ENCODE results near the gene GRIP1.

DNA sequence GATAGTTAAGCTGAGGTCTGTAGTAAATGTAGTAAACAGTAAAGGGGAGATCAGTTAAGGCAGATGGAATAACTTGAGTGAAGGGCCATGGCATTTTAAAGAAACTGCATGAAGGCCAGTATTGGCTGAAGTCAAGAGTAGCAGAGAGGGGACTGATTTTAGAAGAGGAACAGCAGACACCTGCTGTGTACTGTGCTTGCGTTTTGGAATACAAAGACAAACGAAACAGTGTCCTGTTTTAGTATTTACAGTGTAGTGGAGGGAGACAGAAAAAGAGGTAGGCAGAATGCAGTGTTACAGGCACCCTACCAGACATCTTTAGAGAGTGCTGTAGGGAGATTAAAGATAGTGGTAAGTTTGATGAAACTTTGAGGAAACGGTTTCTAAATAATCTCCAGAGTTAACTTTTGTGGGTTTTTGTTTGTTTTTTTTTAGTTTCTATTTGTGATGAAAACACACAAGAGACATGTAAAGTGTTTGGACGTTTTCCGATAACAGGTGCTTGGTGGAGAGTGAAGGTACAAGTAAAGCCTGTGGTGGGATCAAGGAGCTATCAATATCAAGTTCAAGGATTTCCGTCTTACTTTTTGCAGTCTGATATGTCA is 374.5 kb downstream of the GRIP1 start:
- TF ChIP-seq POLR2A (IDR thresholded peaks at IDR 0.05), result no peak
- TF ChIP-seq, protein P1, sequence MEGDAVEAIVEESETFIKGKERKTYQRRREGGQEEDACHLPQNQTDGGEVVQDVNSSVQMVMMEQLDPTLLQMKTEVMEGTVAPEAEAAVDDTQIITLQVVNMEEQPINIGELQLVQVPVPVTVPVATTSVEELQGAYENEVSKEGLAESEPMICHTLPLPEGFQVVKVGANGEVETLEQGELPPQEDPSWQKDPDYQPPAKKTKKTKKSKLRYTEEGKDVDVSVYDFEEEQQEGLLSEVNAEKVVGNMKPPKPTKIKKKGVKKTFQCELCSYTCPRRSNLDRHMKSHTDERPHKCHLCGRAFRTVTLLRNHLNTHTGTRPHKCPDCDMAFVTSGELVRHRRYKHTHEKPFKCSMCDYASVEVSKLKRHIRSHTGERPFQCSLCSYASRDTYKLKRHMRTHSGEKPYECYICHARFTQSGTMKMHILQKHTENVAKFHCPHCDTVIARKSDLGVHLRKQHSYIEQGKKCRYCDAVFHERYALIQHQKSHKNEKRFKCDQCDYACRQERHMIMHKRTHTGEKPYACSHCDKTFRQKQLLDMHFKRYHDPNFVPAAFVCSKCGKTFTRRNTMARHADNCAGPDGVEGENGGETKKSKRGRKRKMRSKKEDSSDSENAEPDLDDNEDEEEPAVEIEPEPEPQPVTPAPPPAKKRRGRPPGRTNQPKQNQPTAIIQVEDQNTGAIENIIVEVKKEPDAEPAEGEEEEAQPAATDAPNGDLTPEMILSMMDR (IDR thresholded peaks at IDR 0.05), result no peak
